Loucy (cell line): ENCODE data around the gene TIA1.
"Not testable (repeated sequence)": the region's sequence is repeated elsewhere in the genome, so short reads cannot be mapped to it uniquely, and the experiment has no call there.

Experiments
- H2AFZ ChIP-seq: fragments of 200-600 bp; sonication (generic); 2 replicates; pipeline ENCODE4 v1.6.0; 2016; ENCODE audit warnings: antibody characterized with exemption, mild to moderate bottlenecking, low read length, moderate library complexity
- H3F3A ChIP-seq: fragments of 200-600 bp; 2 replicates; pipeline ENCODE4 v1.6.0; 2016; ENCODE audit warnings: antibody characterized with exemption, low read depth, mild to moderate bottlenecking
- H3K27me3 ChIP-seq: fragments of 200-600 bp; sonication (generic); 2 replicates; pipeline ENCODE4 v1.6.1; 2014; ENCODE audit warnings: low read length, mild to moderate bottlenecking; ENCODE audit not compliant: insufficient read depth, poor library complexity, severe bottlenecking
- H3K36me3 ChIP-seq: fragments of 200-600 bp; sonication (generic); 2 replicates; pipeline ENCODE4 v1.6.1; 2016; ENCODE audit warnings: low read length; ENCODE audit not compliant: insufficient read depth
- H3K4me1 ChIP-seq: fragments of 200-600 bp; sonication (generic); 2 replicates; pipeline ENCODE4 v1.5.1; 2014; ENCODE audit warnings: low read length, mild to moderate bottlenecking; ENCODE audit not compliant: insufficient read depth, poor library complexity, severe bottlenecking
- H3K4me2 ChIP-seq: fragments of 200-600 bp; sonication (generic); 2 replicates; pipeline ENCODE4 v1.6.0; 2014; ENCODE audit warnings: antibody characterized with exemption, low read length, low read depth, mild to moderate bottlenecking; ENCODE audit not compliant: poor library complexity, severe bottlenecking
- H3K4me3 ChIP-seq: fragments of 200-600 bp; sonication (generic); 2 replicates; pipeline ENCODE4 v1.5.1; 2014; ENCODE audit warnings: low read length, mild to moderate bottlenecking, mixed read lengths; ENCODE audit not compliant: poor library complexity, severe bottlenecking
- H3K79me2 ChIP-seq: fragments of 200-600 bp; sonication (generic); 2 replicates; pipeline ENCODE4 v1.6.1; 2014; ENCODE audit warnings: low read length; ENCODE audit not compliant: insufficient read depth
- H3K9ac ChIP-seq: fragments of 200-600 bp; sonication (generic); 2 replicates; pipeline ENCODE4 v1.6.0; 2014; ENCODE audit warnings: mild to moderate bottlenecking, low read depth, low read length, moderate library complexity; ENCODE audit not compliant: poor library complexity, severe bottlenecking
- H3K9me2 ChIP-seq: fragments of 200-600 bp; sonication (generic); replicated peaks from 2 replicates; pipeline ENCODE4 v1.6.1; 2016; ENCODE audit warnings: low read depth, low read length, mixed read lengths
- H3K9me3 ChIP-seq: fragments of 200-600 bp; sonication (generic); 2 replicates; pipeline ENCODE4 v1.6.1; 2014; ENCODE audit warnings: mild to moderate bottlenecking, antibody characterized with exemption, low read length, low read depth; ENCODE audit not compliant: insufficient read depth
- H4K20me1 ChIP-seq: fragments of 200-600 bp; sonication (generic); 2 replicates; pipeline ENCODE4 v1.6.0; 2014; ENCODE audit warnings: antibody characterized with exemption, low read length, mild to moderate bottlenecking; ENCODE audit not compliant: insufficient read depth, poor library complexity, severe bottlenecking
- EZH2phosphoT487 ChIP-seq: fragments of 200-600 bp; IDR thresholded peaks from 2 replicates; pipeline ENCODE4 v1.6.1; 2018; ENCODE audit warnings: antibody characterized with exemption, mild to moderate bottlenecking, moderate library complexity, borderline replicate concordance
- TF ChIP-seq, protein P1 (sequence below): fragments of 200-600 bp; sonication (generic); conservative IDR thresholded peaks from 2 replicates; pipeline ENCODE4 v1.5.1; 2014; ENCODE audit warnings: mild to moderate bottlenecking, antibody characterized with exemption, low read length

TIA1 gene

DNA sequence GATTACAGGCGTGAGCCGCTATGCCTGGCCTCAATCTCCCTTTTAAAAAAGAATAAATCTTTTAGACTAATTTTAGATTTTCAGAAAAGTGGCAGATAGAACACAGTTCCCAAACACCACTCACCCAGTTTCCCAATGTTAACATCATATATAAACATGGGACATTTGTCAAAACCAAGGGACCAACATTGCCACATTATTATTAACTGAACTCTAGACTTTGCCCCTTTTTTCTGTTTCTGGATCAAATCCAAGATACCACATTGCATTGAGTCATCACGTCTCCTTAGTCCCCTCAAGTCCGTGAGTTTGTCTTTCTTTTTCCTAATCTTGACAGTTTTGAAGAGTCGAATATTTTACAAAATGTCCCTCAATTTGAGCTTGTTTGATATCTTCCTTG lies 60.0 kb downstream of the TIA1 start:
- Histone ChIP-seq H3K4me3 (no peak overlapping the region), H3K9ac (no peak overlapping the region), H3K36me3 (no peaks in the 10 kb centered on the region)

GRCh38 chr2:70187170-70187569 lies 61.3 kb downstream of the TIA1 start:
- H3K9me2 ChIP-seq, H2AFZ ChIP-seq, H3K27me3 ChIP-seq, H3K4me1 ChIP-seq, H3K4me2 ChIP-seq, H3K36me3 ChIP-seq, H3K4me3 ChIP-seq, H3K9ac ChIP-seq, H3K9me3 ChIP-seq, H4K20me1 ChIP-seq, H3K79me2 ChIP-seq, H3F3A ChIP-seq: not testable (repeated sequence)

More for the DNA sequence above, 60.0 kb downstream of the TIA1 start:
- peaks cover 7% of the 10 kb centered on the region; the same call in 1 of the 2 replicates for H3K79me2 ChIP-seq
- H2AFZ ChIP-seq: no peak overlapping the region
- H3K9me2 ChIP-seq: no peaks in the 10 kb centered on the region
- no peaks in the 10 kb centered on the region for H4K20me1 ChIP-seq
- peaks cover 7% of the 10 kb centered on the region for H3K4me1 ChIP-seq
- H3K27me3 ChIP-seq: no peaks in the 10 kb centered on the region
- no peaks in the 10 kb centered on the region for H3K9me3 ChIP-seq
- H3F3A ChIP-seq: peaks cover 4% of the 10 kb centered on the region; the same call in 1 of the 2 replicates
- TF ChIP-seq EZH2phosphoT487: no peak
- TF ChIP-seq, protein P1, sequence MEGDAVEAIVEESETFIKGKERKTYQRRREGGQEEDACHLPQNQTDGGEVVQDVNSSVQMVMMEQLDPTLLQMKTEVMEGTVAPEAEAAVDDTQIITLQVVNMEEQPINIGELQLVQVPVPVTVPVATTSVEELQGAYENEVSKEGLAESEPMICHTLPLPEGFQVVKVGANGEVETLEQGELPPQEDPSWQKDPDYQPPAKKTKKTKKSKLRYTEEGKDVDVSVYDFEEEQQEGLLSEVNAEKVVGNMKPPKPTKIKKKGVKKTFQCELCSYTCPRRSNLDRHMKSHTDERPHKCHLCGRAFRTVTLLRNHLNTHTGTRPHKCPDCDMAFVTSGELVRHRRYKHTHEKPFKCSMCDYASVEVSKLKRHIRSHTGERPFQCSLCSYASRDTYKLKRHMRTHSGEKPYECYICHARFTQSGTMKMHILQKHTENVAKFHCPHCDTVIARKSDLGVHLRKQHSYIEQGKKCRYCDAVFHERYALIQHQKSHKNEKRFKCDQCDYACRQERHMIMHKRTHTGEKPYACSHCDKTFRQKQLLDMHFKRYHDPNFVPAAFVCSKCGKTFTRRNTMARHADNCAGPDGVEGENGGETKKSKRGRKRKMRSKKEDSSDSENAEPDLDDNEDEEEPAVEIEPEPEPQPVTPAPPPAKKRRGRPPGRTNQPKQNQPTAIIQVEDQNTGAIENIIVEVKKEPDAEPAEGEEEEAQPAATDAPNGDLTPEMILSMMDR: no peak
- no peak overlapping the region for H3K4me2 ChIP-seq

GRCh38 chr2:70182689-70183088 lies 65.7 kb downstream of the TIA1 start:
- TF ChIP-seq, protein P1: no peak
- TF ChIP-seq EZH2phosphoT487: no peak
- Histone ChIP-seq H3K27me3 (no peaks in the 10 kb centered on the region), H3K9me3 (no peaks in the 10 kb centered on the region), H3K36me3 (no peaks in the 10 kb centered on the region), H3F3A (no peaks in the 10 kb centered on the region), H3K79me2 (no peaks in the 10 kb centered on the region), H3K4me2 (no peak overlapping the region), H2AFZ (no peak overlapping the region), H3K9ac (no peak overlapping the region), H3K9me2 (no peaks in the 10 kb centered on the region), H4K20me1 (no peaks in the 10 kb centered on the region), H3K4me3 (no peak overlapping the region), H3K4me1 (no peaks in the 10 kb centered on the region)

DNA sequence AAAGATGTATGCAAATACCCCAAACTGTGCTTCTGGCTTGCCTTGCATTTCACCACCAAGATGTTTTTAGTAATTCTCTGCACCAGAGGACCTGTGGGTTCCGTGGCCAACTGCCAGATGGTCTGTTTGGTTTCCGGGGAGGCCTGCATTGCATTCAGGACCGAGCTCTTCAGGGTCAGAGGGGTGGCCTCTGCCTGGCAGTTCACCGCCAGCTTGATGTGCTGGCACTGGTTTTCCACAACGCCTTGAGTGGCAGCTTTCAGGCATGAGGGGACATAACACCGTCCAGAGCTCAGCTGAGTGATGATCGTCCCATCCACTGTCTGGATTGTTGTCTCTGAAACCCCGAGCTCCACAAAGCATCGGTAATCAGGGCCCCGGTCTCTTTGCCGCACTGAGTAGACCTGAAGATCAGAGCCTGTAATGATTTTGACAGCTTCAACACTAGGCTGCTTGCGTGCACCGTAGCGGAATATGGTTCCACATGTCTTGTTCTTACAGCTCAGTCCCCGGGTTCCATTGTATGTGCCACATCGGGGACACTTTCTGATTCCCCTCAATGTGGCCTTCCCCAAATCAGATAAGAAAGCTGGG lies 67.0 kb downstream of the TIA1 start:
- no peak for TF ChIP-seq EZH2phosphoT487
- TF ChIP-seq, protein P1: no peak
- no peaks in the 10 kb centered on the region for H3K79me2 ChIP-seq
- H2AFZ ChIP-seq: no peak overlapping the region
- no peaks in the 10 kb centered on the region for H3F3A ChIP-seq
- H4K20me1 ChIP-seq: no peaks in the 10 kb centered on the region
- no peaks in the 10 kb centered on the region for H3K27me3 ChIP-seq
- H3K9ac ChIP-seq: no peak overlapping the region
- H3K9me3 ChIP-seq: no peaks in the 10 kb centered on the region
- no peaks in the 10 kb centered on the region for H3K4me1 ChIP-seq
- H3K36me3 ChIP-seq: no peaks in the 10 kb centered on the region
- no peak overlapping the region for H3K4me2 ChIP-seq
- no peaks in the 10 kb centered on the region for H3K9me2 ChIP-seq
- no peak overlapping the region for H3K4me3 ChIP-seq
